EH (cell line): ENCODE data around the gene VPS13D.
"Not testable (repeated sequence)": the region's sequence is repeated elsewhere in the genome, so short reads cannot be mapped to it uniquely, and the experiment has no call there.

Experiments used
- DNase-seq: peaks from one replicate; pipeline ENCODE4 v3.0.0-alpha.2; 2015; ENCODE audit warnings: low read depth

The VPS13D gene

DNA sequence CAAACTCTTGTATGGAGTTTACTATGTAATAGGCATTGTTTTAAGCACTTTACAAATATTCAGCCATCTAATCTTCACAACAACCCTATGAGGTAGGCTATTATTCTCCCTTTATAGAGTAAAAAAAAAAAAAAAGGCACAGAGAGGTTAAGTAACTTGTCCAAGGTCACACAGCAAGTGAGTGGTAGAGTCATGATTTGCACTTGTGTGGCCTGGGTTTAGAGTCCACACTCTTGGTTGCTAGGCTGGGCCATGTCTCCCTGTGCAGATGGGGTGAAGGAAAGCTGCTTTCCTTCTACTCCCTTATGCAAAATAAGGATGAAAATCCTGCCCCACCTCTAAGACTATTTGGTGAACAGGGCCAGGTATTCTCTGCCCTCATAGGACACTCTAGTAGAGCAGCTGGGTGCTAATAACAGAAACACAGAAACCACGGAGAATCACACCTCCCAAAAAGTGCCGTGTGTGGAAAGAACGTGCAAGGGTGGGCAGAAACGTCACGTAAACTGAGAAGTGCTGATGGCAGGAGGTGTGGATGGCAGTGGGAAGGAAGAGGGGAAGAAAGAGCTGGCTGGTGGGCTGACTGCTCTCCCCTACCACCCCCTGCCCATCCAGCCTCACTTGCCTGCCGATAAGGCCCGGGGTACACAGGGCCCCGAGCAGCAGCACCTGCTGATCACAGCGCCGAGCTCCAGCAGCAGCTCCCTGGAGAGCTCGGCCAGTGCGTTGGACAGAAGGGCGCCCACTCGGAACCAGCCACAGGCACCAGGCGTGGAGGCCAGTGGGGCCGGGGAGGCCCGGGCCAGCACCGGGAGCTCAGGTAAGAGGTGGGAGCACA, 28.3 kb upstream of the VPS13D start:
- no peak for DNase-seq

- DNase-seq, result no peak
Measured at GRCh38 chr1:12202190-12202497, 27.7 kb upstream of the VPS13D start.

DNA sequence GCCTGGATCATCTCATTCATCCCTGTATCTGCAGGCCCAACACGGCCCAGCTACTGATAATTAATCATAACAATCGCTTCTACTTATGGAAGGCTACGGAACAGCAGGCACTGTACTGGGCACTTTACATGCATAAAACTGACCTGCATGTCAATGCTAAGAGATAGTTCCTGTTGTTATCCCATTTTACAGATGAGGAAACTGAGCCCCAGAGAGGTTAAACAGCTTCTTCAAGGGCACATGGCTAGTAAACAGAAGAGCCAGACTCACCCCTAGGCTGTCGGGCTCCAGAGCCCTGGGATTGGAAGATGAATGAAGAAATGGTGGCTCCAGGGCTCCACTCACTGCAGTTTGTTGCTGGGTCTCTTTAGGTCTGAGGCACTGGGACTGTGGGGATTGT, 27.3 kb upstream of the VPS13D start:
- DNase-seq, result no peak

DNA sequence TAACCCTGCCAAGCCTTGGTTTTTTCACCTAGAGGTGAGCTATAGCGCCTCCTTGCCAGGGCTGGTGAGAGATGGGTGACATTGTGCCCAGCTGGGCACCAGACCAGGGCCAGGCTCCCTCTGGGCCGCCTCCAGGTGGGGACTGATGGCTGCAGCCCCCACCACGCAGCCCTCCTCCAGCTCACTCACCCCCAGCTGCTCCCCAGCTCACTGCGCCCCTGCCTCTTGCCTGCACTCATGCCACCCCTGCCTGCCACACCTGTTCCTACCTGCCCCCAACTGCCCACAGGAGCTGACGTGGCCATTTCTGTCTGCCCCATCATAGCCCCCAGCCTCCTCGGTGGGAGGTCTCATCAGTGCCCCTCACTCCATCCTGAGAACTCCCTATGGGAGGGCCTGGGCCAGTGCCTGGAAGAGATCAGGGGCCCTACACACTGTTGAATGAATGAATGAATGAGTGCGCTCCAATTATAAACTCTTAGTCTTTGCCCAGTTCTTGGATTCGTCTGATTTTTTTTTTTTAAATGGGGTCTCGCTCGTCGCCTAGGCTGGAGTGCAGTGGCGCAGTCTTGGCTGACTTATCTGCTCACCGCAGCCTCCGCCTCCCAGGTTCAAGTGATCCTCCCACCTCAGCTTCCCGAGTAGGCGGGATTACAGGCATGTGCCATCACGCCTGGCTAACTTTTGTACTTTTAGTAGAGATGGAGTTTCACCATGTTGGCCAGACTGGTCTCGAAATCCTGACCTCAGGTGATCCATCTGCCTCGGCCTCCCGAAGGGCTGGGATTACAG, 26.4 kb upstream of the VPS13D start:
- no peak for DNase-seq

DNA sequence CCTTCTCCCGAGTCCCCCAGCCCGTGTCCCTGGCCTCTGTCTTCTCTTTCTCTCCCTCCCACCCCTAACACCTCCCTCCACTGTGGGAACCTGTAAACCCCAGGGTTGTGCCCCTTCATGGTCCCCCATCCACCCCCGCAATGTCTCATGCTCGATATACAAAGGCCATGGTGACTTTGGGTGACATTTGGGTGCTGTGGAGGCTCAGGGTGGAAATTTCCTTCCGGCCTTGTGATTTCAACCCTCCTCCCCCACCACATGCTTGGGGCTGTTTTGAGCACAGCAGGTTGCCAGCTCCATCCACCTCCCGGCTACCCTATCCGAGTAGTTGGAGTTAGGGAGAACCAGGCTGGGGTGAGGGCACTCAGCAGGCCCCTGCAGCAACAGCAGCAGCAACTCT, 25.7 kb upstream of the VPS13D start:
- DNase-seq, result no peak

- no peak for DNase-seq
Measured at GRCh38 chr1:12204754-12205658, 24.8 kb upstream of the VPS13D start.

GRCh38 chr1:12206238-12206637, 23.6 kb upstream of the VPS13D start:
- DNase-seq, result no peak

DNA sequence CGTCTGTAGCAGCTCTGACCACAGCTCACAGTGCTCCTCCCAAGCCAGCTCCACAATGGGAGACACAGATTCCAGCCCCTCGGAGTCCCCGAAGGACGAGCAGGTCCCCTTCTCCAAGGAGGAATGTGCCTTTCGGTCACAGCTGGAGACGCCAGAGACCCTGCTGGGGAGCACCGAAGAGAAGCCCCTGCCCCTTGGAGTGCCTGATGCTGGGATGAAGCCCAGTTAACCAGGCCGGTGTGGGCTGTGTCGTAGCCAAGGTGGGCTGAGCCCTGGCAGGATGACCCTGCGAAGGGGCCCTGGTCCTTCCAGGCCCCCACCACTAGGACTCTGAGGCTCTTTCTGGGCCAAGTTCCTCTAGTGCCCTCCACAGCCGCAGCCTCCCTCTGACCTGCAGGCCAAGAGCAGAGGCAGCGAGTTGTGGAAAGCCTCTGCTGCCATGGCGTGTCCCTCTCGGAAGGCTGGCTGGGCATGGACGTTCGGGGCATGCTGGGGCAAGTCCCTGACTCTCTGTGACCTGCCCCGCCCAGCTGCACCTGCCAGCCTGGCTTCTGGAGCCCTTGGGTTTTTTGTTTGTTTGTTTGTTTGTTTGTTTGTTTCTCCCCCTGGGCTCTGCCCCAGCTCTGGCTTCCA, 22.9 kb upstream of the VPS13D start:
- DNase-seq, result no peak

GRCh38 chr1:12208271-12208670, 21.6 kb upstream of the VPS13D start:
- DNase-seq, result no peak

DNA sequence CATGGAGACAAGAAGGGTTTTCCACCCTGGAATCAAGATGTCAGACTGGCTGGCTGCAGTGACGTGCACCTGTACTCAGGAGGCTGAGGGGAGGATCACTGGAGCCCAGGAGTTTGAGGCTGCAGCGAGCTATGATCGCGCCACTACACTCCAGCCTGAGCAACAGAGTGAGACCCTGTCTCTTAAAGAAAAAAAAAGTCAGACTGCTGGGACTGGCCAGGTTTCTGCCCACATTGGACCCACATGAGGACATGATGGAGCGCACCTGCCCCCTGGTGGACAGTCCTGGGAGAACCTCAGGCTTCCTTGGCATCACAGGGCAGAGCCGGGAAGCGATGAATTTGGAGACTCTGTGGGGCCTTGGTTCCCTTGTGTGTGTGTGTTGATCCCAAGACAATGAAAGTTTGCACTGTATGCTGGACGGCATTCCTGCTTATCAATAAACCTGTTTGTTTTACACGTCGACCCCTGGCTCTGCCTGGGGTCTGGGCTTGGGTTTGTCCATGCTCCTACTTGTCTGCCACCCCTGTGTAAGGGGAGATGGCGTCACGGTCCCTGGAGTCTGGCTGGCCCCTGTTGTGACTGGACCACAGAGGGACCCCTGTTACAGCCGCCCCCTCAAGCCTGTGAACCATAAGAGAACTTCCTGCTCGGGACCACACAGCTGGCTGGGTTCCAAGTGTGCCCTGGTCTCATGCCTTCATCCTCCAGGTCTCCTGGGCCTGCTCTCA, 20.9 kb upstream of the VPS13D start:
- DNase-seq, result peak; percentile 77

- no peak for DNase-seq
Measured at GRCh38 chr1:12209495-12209832, 20.4 kb upstream of the VPS13D start.

- DNase-seq, result no peak
Measured at GRCh38 chr1:12215118-12215961, 14.5 kb upstream of the VPS13D start.

DNA sequence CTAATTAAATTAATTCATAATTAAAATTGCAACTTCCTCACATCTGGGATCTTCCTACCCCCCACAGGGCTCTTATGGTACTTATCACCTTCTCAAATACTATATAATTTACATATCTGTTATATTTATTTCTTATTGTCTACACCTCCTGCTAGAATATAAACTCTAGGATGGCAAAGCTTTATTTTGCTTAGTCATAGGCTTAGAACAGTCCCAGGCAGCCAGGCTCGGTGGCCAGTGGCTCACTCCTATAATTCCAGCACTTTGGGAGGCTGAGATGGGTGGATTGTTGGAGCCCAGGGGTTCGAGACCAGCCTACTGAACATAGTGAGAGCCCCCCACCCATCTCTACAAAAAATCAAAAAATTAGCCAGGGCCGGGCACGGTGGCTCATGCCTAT, 10.0 kb upstream of the VPS13D start:
- DNase-seq, result no peak

DNA sequence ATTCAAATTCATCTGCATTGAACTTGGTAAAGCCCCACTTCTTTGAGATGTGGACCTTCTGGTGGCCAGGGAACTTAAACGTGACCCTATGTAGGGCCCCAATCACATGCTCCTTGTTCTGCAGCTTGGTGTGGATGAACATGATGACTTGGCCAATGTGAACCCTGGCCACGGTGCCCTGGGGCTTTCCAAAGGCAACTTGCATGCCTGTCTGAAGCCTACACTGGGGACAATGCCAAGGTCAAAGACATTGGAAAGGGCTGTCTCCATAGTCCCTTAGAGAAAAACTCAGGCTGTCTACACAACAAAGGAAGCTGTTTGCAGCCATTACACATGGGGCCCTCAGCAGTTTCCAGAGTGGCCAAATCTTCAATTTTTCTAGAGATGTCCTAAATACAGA, 8.9 kb upstream of the VPS13D start:
- DNase-seq, result no peak

- not testable (repeated sequence) for DNase-seq
Measured at GRCh38 chr1:12222700-12223099, 7.1 kb upstream of the VPS13D start.

DNA sequence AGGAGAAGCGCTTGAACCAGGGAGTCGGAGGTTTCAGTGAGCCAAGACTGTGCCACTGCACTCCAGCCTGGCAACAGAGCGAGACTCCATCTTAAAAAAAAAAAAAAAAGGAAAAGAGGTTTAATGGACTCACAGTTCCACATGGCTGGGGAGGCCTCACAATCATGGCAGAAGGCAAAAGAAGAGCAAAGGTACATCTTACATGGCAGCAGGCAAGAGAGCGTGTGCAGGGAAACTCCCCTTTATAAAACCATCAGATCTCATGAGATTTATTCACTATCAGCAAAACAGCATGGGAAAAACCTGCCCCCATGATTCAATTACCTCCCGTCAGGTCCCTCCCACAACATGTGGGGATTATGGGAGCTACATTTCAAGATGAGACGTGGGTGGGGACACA, 5.7 kb upstream of the VPS13D start:
- not testable (repeated sequence) for DNase-seq

GRCh38 chr1:12228979-12229378, 851 bp upstream of the VPS13D start:
- DNase-seq, result no peak

- DNase-seq, result no peak
Measured at GRCh38 chr1:12229386-12229834, 420 bp upstream of the VPS13D start.

GRCh38 chr1:12230549-12231275, 882 bp downstream of the VPS13D start:
- DNase-seq, result peak; percentile 50

GRCh38 chr1:12231276-12231595, 1.4 kb downstream of the VPS13D start:
- no peak for DNase-seq
